GM21529 (cell line): ENCODE measurements around the gene DOK1.

Experiments used
- ATAC-seq: cut with Tn5 transposase; IDR thresholded peaks from one replicate; pipeline ENCODE4 v1.9.1; 2021; ENCODE audit not compliant: unreplicated experiment

The DOK1 gene

DNA sequence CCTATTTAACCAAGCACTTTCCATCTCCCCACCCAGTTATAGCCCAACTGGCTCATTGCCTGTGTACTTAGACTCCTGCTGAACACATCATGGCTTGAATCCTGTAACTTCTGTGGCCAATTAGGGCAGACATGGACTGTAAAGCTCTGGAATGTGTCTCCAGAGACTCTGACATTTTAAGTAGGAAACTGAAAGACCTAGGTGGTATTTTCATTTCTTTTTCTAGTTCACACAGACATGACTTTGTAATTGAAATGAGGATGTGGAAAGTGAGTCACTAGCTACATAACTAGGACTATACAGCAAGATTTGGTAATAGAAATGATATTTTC, 12.2 kb downstream of the DOK1 start:
- peak; percentile 35 for ATAC-seq

DNA sequence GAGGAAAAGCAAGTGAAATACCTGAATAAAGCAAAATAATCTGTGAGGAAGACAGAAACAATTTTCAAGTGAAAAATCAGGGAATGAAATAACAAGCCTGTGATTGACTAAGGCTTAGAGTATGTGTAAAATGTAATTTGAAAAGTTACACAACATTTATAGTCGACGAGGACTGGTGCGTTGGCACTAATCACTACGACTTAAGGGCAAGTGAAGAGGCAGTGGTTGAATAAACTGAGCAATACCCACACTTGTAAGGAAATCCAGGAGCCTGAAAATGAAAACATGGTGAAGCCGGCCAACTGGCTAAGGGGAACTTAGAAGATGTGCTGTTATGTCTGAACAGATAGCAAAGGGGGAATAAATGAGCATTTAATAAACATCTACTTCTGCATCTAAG, 13.4 kb downstream of the DOK1 start:
- ATAC-seq = no peak

DNA sequence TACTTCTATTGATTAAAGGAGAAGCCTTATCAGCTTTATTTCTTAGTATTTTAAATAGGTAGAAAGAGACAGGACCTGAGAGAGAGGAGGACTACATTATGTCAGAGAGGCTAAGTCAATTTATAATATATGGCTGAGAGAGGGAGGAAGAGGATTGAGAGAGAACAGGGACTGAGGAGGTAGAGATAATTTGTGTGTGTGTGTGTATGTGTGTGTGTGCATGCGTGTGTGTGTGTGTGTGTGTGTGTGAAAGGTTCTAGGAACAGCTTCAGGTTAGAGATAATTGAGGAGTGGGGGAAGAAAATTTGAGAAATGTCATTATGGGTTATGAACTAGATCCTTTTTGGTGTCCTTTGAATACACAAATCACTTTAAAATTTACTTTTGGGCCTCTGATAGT, 15.2 kb downstream of the DOK1 start:
- ATAC-seq = no peak

DNA sequence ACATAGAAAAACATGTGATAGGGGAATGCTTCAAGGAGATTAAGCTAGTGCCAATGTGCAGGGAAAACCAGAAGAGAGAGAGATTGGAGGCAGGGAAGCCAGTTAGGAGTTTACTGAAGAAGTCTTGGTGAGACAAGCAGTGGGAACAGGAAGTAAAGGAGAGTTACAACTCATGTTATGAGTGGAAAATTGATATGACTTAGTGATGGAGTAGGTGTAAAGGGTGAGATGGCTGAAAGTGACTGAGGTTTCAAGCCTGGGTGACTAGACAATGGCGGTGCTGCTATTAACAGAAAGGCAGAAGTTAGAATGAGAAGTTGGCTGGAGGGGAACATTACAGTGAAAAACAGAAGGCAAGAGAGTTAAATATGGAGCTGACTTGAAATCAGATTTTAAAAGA, 16.5 kb downstream of the DOK1 start:
- peak; percentile 59 for ATAC-seq

DNA sequence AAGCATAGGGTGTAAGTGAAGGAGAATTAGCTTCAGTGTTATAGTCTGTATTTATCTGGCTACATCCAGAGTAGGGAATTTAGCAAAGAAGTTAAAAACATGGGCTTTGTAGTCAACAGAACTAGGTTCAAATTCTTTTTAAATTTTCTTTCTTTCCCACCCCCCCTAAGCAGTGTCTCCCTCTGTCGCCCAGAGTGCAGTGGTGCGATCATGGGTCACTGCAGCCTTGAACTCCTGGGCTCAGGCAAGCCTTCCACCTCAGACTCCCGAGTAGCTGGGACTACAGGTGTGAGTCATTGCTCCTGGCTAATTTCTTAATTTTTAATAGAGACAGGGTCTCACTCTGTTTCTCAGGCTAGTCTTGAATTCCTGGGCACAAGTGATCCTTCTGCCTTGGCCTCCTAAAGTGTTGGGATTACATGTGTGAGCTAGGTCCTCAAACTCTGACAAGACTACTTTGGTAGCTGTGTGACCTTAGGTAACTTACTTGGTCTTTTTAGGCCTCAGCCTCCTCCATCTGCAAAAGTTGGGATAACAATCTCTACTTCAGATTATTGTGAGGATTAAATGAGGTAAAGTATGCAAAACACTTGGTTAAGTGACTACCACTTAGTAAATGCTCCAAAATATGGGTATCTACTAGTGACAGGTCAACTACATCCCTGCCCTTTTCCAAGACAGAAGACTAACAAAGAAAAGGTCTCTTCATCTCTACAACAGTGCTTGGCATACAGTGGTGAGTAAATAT, 17.8 kb downstream of the DOK1 start:
- ATAC-seq = no peak

DNA sequence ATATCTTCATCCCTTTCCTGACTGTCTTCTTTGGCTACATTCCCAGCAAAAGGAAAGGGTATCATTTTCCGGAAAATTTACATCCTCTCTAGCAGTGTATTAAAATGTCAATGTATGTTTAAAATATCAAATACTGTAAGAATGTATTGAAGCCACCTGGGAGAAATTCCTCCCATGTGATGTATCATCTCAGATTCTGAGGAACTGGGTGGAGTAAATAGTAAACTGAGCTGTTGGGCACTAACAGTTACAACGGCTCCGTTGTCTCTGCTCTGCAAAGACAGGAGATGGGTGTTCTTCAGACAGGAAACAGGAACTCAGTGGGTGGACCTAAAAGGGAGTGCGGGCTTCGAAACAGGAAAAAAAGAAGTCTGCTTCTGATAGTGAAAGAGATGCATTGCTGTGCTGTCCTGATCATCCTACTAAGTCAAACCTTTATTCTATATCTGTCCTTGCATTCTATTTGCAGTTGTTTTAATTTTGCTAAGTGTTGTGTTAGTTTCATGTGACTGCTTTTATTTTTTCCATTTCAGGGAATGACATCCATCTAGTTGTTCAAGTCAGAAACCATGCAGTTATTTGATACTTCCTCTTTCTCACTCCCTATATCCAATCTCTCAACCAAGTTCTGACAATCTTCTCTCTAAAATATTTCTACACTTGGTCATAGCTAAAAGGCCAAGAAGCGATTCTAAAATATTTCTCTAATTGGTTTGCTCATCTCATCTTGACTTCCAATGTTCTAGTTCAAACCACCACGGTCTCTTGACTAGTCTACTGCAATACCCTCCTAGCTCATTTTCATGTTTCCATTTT, 19.4 kb downstream of the DOK1 start:
- peak; percentile 44 for ATAC-seq

DNA sequence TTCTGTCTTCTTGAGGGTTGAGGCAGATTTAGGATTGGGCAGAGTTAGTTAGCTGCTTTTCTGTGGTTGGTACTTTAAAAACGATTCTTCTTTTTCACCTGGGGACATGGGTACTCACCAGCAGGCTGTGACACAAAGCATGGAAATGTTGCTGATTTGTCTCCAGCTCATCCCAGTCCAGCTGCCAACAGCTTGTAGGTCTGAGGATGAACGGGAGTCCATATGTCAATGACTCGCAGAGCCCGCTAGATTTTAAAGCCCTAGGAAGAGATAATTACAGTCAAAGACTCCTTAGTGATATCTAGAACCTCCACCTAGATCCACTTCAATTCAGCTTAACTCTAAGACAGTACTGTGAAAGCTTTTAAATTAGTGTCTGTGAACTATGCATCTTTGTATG, 20.8 kb downstream of the DOK1 start:
- no peak for ATAC-seq

DNA sequence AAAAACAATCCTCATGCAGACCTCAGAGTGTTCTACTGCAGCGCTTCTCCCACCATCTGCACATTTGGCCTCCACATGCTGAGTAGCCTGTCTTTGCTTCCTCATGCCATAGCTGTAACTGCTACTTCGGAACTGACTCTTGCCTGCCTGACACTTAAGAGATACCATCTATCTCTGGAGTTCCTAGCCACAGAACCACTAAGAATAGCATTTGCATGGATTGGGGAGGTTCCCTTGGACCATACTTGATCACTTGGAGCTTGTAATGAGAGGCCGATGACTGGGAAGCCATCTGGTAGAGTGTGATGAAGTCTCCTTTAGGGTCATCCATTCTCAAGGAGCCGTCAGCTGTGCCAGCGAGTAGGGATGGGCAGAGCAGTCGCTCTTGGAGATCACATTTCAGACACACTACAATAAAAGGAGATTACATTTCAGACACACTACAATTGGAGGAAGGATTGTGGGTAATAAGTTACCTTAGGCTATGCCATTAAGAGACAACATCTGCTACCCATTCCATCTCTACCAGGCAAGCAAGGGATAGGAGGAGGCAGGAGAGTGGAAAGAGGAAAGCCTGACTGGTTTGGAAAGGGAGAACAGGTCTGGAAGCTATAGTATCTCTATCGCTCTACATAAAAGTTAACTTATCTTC, 21.8 kb downstream of the DOK1 start:
- no peak for ATAC-seq

DNA sequence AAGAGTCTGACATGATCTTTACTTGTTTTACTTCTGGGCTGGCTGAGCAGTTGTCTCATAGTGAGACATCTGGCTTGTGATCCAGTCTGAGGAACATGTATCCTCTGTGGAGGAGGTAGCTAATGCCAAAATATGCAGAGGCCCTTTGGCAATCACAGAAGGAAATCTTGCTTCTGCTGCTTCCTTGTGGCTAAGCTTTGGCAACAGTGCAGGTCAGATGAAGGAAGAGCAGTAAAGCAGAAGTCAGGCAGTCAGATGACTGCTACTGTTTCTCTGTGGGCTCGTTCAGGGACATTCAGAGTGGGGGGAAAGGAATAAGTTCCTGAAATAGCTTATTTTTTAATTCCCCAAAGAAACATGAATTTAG, 22.3 kb downstream of the DOK1 start:
- ATAC-seq = no peak

DNA sequence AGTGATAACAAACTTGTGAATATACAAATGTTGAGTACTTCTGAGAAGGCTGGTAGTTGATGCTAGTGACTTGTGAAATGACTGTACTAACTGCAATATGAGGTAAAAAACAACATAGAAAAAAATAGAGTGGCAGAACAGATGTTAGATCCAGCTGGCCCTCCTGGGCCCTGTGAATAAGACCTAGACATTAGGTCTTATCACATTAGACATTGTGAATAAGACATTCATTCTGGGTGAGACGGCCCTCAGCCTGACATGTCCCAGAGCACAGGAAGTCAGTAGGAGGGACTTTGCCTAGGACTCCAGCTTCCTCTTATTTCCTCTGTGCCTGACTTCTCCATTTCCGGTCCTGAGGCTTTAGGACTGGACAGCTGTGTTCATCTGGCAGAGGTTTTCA, 22.9 kb downstream of the DOK1 start:
- peak; percentile 33 for ATAC-seq

DNA sequence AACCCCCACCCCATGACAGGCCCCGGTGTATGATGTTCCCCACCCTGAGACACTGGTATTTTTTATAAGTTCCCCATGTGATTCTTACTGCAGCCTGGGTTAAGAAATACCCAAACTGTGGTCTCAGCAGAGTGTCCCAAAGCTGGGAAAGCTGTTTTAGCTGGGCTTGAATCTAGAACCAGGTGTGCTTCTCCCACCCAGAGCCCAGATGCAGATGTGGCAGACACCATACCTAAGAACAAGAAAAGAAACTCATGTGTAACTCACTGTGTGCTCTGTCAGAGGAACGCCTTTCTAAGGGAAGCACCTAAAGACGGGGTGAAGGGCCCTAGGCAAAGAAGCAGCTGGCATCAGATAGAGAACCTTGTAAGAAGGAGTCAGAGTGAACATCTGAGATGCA, 23.9 kb downstream of the DOK1 start:
- peak; percentile 64 for ATAC-seq

DNA sequence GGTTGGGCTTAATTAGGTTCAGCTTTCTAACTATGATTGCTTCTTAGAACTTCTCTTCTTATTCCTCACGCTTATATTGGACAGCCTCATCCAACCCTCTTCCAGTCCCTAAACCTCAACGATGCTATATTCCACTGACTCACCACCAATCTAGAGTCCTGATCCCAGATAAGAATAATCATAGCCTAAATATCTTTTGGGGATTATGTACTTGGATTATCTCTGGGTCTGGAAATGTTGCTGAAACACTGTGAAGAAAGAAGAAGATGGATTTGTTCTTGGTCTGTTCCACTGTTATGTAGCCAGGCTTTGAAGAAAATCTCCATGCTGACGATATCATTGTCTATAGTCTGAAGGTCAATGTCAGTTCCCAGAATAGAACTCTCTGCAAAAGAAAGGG, 26.9 kb downstream of the DOK1 start:
- no peak for ATAC-seq

DNA sequence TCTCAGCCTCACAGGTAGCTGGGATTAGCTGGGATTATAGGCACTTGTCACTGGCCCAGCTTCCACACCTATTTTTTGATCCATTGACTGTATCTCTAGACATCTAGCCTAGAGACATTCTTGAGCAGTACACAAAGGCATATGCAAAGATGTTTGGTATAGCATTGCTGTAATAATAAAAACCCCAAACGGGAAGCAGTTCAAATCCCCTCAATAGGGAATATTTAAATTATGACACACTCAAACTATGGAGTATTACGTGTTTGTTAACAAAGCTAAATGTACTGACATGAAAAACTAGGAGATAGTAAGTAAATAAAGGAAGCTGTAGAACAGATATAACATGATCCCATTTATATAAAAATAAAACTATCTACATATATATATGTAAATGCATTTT, 27.7 kb downstream of the DOK1 start:
- no peak for ATAC-seq

DNA sequence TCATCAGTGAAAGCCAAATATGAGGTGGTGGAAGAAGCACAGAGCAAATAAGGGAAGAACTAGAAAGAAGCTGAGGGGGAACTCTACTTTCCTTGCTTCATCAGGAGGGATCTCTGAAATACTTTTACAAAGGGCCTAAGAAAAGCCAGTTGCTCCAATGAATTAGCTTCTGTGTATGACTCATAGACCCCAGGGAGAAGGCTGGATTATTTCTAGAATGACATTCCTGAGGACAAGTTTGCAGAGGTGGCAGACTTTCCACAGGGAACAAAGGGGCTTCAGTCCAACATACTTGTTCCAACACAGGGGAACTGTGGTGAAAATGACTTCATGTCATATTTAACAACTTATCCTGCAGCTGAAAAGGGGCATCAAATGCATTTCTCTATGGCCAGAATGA, 29.0 kb downstream of the DOK1 start:
- ATAC-seq = no peak

DNA sequence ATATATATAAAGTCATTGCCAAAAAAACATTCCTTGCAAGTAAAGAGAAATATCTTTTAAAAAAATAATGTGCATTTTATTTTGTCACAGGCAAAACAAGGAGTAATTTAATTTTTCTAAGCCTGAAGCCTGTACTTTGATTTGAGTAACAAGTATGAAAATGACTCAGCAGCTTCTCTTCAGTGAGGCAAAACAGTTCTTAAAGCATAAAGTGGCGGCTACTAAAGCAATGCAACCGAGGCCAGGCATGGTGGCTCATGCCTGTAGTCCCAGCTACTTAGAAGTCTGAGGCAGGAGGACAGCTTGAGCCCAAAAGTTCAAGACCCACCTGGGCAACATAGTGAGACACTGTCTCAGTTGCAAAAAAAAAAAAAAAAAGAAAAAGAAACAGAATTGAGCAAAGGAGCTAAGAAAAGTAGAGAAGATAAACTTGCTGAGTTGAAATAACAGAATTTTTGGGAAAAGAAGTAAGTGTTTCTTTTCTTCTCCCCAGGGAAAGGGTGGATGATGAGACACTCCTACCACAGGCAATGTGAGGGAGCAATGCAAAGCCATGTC, 29.6 kb downstream of the DOK1 start:
- peak; percentile 74 for ATAC-seq

DNA sequence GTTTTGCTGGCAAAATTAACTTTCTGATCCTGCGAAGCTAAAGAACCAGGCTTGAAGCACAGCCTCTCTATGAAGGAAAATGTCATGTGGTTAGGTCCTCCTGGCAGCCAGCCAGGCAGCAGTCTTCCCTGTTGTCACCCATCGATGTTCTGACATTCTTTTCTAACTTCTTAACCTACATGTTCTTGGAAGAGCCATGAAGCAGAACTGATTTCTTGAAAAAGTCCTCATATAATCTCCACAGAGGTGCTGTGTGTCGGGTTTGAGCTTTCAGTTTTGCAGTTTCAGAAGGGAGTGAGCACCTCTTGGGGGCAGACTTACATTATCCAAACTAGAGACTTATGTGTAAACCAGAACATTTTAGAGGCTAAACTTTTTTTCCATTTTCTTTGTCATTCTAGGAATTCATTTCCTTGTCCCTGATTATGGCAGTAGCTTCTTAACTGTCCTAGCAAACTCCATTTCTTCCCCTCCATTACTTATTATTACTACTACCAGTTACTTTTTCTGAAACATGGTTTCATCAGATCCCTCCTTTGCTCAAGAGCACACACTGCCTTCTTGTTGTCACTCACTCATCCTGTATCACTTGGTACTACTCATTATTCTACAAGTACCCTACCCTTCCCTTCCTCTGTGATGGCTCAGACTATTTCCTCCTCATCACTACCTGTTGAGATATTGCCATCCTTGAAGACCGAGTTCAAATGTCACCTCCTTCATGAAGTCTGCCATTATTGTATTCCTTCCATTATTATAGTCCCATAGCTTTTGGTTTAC, 31.1 kb downstream of the DOK1 start:
- ATAC-seq = no peak

DNA sequence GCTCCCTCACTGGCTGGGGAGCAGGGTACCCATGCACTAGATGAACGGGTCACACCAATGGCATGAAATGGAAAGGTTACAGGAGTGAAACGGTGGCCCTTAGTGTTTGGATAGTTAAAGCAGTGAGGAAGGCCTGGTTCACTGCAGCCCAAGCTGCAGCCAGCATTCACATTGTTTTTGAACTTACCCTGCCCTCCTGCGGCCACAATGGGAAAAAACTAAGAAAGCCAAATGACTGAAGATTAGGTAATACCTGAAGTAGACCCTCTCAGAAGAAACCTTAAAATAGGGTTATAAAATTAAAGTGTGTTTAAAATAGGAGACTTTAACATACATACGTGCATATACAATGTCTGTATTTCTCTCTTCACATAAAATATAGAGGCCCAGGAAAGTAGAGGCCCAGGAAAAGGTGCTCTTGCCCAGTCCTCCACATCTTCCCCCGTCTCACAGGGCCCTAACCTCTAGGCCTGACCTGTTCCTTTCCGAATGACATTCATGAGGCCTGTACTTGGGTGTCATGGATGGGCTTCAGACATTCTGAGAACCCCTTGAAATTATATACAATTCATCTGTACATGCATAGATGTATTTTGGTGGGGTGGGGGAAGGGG, 33.3 kb downstream of the DOK1 start:
- peak; percentile 67 for ATAC-seq

DNA sequence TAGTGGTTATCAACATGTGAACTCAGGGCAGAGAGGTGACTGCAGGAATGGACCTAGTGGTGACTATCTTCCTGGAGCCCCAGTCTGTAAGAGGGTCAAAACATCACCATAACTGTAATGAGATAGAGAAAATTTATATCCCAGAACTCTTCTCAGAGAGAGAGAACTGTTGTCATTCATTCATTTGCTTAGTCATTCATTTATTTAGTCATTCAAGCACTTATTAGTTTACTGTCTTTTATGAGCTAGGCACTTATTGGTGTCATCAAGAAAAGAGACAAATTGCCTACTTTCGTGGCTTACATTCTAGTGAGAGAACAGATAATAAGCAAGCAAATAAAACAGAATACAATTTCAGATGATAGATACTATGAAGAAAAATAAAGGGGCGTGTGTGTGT, 34.1 kb downstream of the DOK1 start:
- no peak for ATAC-seq

DNA sequence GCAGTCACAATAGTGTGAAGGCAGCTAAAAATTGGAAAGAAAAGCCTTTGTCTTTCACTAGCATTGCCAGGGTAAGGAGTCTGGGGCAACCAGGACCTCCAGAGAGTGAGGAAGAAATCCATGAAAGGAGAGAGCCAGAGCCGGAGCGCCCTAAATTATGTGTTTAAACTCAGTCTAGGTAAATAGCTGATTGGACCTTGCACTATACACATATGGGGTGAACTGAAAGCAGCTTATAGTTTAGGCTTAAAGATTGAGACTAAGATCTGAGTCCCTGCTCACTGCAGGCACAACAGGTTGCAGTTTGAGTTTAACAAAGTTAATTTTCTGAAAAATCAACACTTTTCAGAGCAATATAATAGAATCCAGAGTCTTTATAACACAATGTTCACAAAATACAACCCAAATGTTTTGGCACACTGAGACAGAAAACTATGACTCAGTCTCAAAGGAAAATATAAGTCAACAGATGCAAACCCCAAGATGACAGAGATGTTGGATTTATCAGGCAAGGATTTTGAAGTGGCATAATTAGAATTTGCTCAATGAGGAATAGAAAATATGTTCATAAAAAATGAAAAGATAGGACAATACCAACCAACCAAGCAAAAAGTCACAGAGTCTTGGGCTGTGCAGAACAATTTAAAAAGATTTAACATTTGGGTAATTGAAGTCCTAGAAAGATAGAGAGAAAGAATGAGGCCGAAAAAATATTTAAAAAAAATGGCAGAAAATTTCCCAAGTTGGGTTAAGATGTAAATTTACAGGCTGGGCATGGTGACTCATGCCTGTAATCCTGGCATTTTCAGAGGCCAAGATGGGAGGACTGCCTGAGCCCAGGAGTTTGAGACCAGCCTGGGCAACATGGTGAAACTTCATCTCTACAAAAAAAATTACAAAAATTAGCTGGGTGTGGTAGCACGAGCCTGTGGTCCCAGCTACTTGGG, 39.6 kb downstream of the DOK1 start:
- ATAC-seq = no peak

DNA sequence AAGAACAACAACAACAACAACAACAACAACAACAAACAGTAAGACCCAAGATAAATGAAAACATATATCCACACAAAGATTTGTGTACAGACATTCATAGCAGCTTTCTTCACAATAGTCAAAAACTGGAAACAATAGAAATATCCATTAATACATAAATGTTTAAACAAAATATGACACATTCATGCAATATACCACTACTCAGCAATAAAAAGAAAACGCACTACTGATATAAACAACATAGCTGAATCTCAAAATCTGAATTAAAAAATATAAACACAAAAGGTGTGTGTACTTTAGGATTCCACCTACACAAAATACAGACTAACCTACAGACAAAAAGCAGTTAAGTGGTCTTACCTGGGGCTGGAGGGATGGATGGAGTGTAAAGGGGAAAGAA, 42.1 kb downstream of the DOK1 start:
- ATAC-seq = no peak
